SU-DHL-6 (cell line): ENCODE measurements around the gene PCK1.

Experiments used
- CTCF ChIP-seq: fragments of 200-600 bp; sonication (generic); IDR thresholded peaks from one replicate; pipeline ENCODE4 v1.5.1; 2017; ENCODE audit warnings: antibody characterized with exemption, mild to moderate bottlenecking, low read length, moderate library complexity; ENCODE audit not compliant: insufficient read depth, poor library complexity, severe bottlenecking
- EZH2phosphoT487 ChIP-seq: fragments of 200-600 bp; sonication (generic), shearing (Covaris generic); conservative IDR thresholded peaks from 2 replicates; pipeline ENCODE4 v1.6.1; 2018; ENCODE audit warnings: mild to moderate bottlenecking, antibody characterized with exemption, low read length, moderate library complexity, mixed read lengths

GRCh38 chr20:57529160-57529585 lies 31.7 kb upstream of the PCK1 start:
- no peak for TF ChIP-seq CTCF
- no peak for TF ChIP-seq EZH2phosphoT487
